Activated T-cell treated with anti-CD3 and anti-CD28 coated beads, Interleukin-2, amount 50 U/mL, for 1 hour (primary cell): Measurements from ENCODE around the gene PLEKHA6.
"Not testable (repeated sequence)": the region's sequence is repeated elsewhere in the genome, so short reads cannot be mapped to it uniquely, and the experiment has no call there.

ENCODE experiments used
- DNase-seq: peaks from one replicate; pipeline ENCODE4 v3.0.0-alpha.2; 2020

PLEKHA6 gene

DNA sequence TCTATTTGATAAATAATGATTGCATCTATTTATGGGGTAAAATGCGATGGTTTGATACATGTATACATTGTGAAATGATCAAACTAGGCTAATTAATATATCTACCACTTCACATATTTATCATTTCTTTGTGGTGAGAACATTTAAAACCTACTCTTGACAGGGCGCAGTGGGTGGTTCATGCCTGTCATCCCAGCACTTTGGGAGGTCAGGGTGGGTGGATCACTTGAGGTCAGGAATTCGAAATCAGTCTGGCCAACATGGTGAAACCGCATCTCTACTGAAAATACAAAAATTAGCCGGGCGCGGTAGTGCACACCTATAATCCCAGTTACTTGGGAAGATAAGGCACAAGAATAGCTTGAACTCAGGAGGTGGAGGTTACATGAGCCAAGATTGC lies 25.3 kb downstream of the PLEKHA6 start:
- DNase-seq, result no peak

DNA sequence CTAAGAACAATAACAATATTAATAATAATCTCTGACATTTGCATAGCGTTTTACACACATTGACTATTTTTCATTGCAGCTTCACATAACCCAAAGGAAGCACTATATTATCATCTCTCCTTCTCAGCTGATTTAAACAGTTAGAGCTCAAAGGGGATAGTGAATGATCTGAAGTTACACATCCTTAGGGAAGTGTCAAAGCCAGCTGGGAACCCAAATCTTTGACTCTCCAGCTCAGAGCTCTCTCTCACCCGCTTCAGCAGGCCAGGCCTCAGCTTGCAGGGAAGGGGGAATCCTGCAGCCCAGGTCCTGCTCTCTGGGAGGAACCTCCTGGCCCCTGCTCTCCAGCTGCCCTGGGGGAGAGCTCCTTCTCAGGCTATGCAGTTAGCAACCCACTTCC lies 26.3 kb downstream of the PLEKHA6 start:
- no peak for DNase-seq

DNA sequence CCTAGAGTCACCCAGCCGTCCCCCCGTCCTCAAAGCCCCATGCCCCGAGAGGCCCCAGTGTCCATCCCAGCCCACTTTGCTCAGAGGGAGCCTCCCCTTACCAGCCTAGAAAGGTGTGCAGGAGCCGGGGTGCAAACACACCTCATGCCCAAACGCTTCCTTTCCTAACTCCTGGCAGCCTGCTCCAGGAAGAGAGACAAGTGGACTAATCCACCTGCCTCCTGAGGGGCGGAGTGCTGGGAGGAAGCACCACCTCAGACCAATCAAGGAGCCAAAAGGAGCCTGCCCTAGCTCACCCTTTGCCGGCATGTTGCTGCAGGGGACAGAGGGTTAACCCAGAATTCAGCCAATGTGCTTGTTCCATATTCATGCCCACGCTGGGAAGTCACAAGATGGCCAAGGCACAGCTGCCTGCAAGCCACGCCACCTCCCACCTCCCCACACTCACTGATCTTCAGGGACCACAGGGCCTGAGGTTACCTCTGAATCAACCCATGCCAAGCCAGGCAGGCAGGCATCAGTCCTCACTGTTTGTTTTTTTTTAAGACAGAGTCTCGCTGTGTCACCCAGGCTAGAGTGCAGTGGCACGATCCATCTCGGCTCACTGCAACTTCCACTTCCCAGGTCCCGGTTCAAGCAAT lies 27.8 kb downstream of the PLEKHA6 start:
- no peak for DNase-seq

DNA sequence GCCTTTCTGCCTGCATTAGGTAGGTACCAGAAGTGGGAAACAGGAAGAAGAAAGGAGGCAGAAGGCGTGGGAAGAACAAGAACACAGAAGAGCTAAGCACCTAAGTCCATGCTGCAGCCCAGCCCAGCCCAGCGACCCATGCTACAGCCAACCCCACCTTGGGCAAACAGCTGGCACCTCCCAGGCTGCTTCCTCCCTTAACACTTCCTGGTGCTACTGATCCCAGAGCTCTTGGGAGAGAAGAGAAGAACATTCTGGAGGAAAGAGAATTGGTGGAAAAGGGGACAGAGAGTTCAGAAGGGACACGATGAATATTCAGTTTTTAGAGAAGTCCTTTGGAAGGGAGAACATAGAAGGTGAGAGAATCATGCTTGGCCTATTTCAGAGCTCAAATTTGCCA lies 28.5 kb downstream of the PLEKHA6 start:
- no peak for DNase-seq

DNA sequence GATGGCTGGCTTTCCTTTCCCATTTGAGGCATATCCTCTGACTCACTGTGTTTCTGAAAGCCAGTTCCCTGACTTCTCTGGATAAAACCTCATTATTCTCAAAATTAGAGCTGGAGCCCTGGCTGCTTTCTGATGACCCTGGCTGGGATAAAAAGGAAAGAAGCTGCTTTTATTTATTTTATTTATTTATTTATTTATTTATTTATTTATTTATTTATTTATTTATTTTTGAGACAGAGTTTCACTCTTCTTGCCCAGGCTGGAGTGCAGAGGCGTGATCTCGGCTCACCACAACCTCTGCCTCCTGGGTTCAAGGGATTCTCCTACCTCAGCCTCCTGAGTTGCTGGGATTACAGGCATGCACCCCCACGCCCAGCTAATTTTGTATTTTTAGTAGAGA lies 31.9 kb downstream of the PLEKHA6 start:
- DNase-seq, result not testable (repeated sequence)

DNA sequence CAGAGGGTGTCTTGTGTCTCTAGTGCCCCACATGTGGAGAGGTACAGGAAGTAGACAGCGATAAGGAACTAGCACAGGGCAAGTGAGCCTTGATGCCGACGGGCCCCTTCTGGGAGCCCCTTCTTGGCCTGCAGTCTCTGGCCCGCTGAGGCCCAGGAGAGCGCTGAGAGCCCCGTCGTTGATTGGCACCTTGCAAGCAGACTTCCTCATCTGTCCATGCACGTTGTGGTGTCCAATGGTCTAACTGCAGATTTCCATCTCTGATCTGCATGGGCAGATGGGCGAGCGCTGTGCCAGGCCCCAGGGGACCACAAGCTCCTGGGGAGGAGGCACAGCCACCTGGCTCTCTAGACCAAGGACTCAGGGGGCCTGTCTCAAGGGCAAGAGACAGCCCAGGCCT lies 32.4 kb downstream of the PLEKHA6 start:
- no peak for DNase-seq

DNA sequence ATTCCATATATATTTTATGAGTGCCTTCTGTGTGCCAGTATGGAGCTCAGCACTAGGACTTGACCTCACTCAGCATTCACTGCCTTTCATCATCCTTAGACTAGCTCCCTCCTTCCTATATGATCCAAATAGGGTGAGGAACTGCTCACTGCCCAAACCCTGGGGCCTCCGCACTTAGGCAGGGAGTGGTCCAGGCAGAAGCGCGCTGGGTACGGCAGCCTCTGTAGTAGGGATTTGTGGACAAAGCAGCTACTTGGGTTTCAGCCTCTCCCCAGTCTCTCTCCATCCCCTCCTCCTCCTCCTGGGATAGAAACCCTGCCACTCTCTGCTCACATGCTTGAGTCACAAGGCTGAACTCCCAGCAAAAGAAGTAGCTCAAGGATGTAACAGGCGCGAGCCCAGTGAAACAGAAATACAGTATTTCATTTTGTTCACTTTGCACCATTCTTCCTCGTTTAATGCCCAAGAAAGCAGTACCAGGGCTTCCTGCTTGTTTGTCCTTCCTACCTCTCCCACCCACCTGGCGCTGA lies 32.9 kb downstream of the PLEKHA6 start:
- DNase-seq, result no peak

DNA sequence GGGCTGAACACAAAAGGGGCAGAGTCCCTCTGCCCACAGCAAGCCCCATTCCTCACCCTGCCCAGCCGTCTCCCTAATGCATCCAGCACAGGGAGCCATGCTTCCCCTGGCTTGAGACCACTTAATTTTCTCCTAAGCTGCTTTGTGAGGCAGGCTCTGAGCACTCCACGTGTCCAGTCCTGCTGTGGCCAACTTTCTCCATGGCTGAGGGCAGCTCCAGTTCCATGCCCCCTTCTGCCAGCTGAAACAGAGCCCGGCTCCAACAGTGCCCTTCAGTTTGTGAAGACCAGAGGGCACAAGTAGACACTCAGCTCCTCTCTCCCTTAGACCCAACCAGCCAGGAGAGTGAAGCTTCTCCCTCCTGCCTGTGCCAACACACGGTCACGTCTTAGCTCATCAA lies 33.8 kb downstream of the PLEKHA6 start:
- DNase-seq, result no peak

DNA sequence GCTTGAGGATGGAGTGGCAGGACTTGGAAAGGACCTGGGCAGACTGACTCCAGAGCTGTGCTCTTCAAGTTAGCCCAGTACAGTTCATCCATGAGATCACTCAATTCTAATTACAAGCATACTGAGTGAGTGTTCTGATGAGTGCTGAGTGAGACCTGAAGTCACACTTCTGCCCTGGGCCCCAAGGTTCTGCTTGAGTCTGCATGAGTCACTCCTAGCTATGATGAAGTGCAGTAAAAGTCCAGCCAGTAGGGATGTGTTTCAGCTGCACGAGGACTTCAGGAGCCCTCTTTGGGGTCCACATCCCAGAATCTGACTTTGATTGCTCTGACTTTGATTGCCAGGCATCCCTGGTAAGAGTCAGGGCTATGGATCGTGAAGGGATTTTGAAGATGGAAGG lies 35.8 kb downstream of the PLEKHA6 start:
- DNase-seq, result no peak

DNA sequence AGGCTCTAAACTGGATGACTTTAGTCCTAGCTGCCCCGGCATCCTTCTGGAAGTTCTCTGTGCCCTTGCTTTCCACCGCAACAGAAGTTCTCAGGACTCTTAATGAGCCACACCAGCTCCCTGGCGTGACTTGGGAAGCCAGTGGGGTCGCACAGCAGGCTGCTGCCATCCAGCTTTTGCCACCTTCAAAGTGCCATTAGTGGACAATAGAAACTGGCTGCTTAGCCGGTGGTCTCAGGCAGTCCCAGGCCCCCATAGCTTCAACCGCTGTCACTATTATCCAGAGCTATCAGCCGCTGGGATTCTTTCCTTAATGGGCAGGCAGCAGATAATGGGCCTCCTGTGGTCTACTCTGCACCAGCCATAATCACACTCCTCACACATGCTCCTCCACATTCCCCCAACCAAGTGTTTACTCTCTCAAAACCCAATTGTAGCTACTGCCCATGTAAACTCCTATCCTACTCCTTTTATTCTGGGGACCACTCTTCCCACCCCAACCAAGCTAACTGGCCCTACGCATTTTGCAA lies 37.3 kb downstream of the PLEKHA6 start:
- DNase-seq, result no peak

DNA sequence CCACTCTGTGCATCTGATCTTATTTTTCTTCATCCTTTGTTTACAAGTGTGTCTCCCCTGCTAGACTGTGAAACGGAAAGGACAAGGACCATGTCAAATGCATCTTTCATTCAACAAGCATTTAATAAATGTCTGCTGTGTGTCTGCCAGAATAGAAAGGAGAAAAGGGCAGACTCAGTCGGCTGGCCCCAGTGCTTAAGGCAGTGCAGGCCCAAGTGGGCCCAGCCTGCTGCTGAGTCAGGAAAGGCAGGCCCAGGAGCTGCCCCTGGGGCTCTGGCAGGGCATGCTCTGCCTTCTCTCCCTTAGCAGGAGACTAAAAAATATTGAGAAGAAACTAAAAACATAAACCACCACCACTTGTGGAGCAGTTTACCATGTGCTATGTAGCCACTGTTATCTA lies 38.1 kb downstream of the PLEKHA6 start:
- no peak for DNase-seq

DNA sequence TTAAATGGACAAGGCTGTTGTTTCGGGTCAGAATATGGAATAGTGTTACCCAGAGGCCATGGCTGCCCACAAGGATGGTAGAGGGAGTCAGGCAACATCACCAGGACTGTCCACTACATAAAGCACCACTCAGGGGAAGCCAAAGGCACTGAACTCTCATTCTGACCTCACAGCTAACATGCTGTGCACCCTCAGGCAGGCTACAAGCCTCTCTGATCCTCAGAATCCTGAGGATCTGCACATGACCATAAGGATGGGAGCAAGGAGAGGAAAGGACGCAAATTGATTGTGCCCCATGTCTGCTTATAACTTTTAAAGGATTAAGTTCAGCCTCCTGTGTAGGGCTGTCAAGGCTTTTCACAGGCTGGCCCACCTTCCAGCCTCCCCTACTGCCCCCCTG lies 38.7 kb downstream of the PLEKHA6 start:
- DNase-seq, result no peak

DNA sequence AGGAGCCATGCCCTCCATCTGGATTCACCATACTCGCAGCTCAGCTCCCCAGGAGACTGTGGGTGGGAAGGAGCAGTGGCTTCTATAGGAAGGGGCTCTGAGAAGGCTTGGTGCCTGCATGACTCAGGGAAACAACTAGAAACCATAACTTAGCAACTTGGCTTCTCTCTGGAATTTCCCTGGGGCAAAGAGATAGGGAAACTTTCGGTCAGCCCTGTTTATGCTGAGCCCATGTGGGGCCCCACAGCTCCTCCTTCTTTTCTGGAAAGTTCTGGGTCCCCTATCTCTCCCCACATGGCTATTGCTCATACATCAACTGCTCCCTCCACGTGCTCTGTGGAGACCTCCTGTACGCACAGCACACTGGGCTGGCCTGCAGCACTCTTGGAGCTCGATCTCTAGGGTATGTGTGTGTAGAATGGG lies 39.3 kb downstream of the PLEKHA6 start:
- DNase-seq, result no peak

DNA sequence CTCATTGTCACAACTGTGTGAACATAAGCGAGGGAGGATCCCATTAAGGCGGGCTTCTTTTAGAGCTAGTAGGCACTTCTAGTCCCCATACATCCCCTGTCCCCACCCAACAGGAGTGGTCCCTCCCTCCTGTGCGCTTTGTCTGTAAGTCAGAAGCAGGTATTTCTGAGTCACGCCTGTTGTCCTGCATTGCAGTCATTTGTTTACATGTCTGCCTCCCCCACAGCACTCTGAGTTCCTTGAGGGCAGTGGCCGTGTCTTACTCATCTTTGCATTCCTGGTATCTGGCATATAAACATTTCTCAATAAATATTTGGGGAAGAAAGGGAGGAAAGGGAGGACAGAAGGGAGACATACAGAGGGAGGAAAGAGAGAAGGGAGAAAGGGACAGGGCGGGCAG lies 40.3 kb downstream of the PLEKHA6 start:
- no peak for DNase-seq

DNA sequence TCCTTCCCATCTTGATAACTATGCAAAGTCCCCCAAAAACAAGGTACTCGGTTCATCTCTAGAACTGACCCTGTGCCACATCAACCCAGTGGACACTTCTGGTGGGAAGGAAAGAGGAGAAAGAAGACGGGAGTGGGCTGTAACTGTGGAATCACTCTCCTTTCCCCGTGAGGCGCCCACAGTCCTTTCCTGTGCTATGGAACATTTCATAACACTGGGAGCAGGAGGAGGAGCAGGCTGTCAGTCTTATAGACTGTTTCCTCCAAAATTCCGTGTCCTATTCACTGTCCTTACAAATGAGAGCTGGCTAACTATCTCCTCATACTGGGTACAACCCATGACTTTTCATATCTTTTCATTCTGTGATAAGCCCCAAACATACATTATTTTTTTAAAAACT lies 40.7 kb downstream of the PLEKHA6 start:
- DNase-seq, result no peak

DNA sequence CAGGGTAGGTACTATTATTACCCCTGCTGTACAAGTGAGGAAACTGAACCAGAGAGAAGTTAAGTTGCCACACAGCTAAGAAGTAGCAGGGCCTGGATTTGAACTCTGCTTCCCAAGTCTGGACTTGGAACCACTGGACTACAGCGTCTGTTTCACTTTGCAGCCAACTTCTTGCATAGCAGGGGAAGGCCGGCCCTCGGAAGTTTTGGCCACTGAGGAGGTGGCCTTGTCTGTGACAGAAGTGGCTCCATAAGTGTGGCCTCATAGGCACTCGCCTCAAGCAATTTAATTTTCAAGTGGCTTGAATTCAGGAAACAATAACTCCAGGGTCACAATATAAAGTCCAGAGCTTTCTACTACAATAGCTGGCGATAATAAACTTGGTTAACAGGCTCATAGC lies 41.4 kb downstream of the PLEKHA6 start:
- DNase-seq, result no peak

DNA sequence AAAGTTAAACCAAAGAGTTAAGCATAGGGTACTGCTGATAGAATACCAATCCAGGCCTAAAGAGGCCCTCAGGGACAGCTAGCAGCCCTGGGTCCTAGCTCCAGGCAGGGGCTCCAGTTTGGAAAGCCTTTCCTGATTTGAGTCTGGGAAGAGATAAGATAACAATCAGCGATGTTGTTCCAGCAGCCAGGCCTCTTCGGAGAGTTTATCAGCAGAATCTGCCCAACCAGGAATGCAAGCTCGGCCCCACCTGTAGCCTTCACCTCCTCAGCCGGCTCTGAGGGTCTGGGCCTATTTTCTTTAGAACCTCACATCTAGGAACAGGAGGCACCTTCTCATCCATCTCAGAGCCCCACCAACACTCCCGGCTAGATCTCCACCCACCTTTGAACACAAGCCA lies 42.6 kb downstream of the PLEKHA6 start:
- no peak for DNase-seq

DNA sequence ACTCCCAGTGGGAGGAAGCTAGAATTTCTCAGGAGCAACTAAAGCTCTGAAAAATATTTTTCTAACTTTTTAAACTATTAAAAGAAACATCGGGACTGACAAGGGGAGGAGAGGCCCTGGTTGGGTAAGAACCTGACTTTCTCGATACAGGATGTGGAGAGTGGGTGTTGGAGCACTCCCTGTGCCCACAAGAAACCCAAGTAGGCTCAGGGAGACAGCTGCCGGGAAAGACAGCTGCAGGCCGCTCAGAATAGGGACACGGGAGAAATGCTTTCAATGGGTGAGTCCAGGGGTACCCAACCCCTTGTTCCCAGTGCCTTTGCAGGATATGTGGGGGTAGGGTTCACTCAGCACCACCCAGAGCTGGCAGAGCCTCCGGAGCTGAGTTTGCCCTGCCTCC lies 43.6 kb downstream of the PLEKHA6 start:
- DNase-seq, result no peak

DNA sequence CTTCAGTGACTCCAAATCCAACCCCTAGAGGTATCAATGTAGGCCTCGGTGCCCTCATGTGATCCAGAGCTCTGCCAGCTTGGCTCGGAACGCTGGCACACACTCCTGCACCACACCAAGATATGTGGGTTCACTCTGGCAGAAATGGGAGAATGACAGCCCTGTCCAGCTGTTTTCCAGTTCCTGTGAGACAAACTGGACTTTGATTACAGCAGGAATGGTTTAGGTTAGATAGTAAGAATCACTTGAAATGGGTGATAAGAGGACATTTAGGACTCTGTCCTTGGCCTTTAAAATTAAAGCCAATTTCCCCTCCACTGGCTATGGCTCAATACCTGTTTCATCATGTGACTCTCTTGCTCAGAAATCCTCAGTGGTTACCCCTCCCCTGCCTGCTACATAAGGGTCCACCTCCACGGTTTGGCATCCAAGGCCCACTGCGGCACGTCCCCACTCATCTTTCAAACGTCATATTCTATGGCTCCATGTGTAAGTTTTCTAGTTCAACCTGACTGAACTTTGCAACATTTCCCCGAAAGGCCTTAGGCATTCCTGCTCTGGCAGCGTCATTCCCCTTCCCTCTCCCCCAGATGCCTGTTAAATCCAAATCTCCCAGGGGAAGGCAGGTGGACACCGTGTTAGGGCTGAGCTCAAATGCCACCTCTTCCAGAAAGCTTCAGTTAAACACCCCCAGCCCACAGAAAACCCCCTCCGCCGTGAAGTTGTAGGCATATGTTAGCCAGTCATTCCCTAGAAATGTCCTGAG lies 44.7 kb downstream of the PLEKHA6 start:
- DNase-seq, result no peak

DNA sequence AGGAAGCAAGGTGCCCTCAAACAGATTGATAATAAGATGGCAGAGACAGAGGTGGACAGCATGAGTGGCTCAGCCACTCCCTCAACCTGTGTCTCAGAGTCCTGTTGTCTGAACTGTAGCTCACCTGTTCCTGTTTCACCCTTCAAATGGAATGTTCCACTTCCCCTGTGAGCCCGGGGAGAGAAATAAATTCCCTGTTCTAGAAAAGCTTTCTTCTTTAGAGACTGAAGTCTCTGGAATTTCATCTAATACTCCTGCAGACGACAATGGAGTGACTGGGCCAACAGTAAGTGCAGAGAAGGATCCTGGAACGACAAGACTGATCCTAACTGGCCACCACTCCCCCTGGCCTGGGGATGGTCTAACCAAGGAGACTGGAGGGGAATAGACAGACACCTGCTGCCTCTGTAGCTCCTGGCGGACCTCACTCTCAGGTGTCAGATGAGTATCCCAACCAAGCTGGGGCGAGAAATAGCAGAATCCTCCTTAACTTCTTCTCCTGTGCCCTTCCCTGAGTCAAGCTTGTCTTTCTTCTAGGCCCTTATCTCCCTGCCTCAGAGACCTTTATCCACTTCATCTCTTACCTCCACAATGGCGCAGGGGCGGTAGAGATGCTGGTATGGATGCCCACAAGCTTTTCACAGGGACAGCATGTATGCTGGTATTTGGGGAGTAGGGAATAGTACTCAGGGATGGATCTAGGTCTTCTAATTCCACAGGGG lies 45.4 kb downstream of the PLEKHA6 start:
- DNase-seq, result no peak

DNA sequence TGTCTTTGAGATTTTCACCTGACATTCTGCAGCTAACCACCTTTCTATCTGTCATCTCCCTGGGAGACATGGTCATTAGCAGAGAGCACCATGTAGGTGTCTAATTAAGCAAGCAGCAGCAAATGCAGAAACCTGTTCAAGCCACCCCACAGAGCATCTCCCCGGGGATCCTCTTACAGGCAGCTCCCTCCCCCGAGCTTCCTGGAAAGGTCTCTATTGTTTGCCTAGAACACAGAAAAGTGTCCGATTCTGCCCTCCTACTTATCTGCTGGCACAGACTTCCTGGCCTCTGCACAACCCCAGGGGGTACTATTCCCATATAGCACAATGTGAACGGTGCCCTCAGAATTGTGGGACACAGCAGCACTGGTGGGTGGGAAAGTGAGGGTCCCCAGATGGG lies 46.1 kb downstream of the PLEKHA6 start:
- no peak for DNase-seq

DNA sequence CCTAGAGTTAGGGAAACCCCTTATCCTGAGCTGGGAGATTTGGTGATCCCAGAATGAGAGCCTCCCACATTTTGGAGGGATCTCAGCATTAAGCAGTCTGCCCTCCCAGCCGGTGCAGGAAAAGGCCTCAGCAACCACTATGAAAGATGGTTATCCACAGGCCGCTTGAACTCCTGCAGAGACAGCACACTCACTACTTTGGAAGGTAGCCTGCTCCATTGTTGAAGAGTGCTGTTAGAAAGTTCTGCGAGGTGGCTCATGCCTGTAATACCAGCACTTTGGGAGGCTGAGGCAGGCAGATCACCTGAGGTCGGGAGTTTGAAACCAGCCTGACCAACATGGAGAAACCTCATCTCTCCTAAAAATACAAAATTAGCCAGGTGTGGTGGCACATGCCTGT lies 48.8 kb downstream of the PLEKHA6 start:
- DNase-seq, result not testable (repeated sequence)

DNA sequence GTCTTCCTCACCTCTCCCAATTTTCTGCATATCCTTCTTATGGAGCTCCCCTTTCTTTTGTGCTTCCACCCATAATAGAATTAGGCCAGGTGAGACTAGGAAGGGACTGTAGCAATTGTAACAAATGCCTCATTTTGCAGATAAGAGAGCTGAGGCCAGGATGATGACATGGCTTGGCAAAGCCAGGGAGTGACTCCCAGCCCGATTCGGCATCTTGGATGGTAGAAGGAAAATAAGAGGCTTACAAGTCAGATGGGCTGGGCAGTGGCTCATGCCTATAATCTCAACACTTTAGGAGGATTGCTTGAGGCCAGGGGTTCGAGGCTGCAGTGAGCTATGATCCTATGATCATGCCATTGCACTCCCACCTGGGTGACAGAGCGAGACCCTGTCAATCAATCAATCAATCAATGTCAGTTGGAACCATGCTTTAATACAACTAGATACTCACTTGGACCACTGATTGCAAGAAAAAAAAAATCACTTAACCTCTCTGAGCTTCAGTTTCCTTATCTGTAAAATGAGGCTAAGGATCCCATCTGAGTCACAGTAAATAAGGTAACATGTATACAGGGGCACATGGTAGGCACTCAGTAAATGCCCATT lies 51.6 kb downstream of the PLEKHA6 start:
- no peak for DNase-seq
